ENCODE data around the gene KRT84. TPM values are rescaled to one million over a fixed set of nuclear protein-coding genes. Genes with fewer than 3 reads are reported as not detected.

Gene KRT84
- total RNA-seq, 1 experiment from 2014 or later: not detected

- Histone ChIP-seq H3K4me1 (ENCODE audit: control insufficient read depth in 1 of 2, insufficient read depth in 2 of 2, low read length in 2 of 2) (peaks cover 0 to 23% of the 10 kb centered on the region in 2 experiments; a peak in 2 of 4 replicates), H2AFZ (ENCODE audit: low read depth, low read length, poor library complexity, severe bottlenecking) (no peak overlapping the region), H3K9me2 (ENCODE audit: insufficient read depth) (no peaks in the 10 kb centered on the region), H3K9ac (ENCODE audit: low read length) (no peak overlapping the region), H3K36me3 (ENCODE audit: control insufficient read depth in 1 of 2, insufficient read depth in 2 of 2, low read length in 2 of 2) (no peaks in the 10 kb centered on the region), H3K79me2 (ENCODE audit: insufficient read depth, low read length) (no peaks in the 10 kb centered on the region), H4K20me1 (ENCODE audit: insufficient read depth) (no peaks in the 10 kb centered on the region), H3K4me2 (ENCODE audit: low read length) (no peak overlapping the region), H3K27ac (ENCODE audit: low read depth, low read length) (no peak overlapping the region), H3K27me3 (ENCODE audit: insufficient read depth, low read length) (no peaks in the 10 kb centered on the region), H3K4me3 (replicated peaks in 1 of 2; ENCODE audit: low read depth in 1 of 2, low read length in 2 of 2) (no peak overlapping the region), H3K9me3 (ENCODE audit: control insufficient read depth in 1 of 2, insufficient read depth in 1 of 2, low read depth in 1 of 2, low read length in 2 of 2) (no peaks in the 10 kb centered on the region)
- ChIA-PET RAD21 (ENCODE audit: low non-redundant PET in 1 of 2, low total read pairs in 2 of 2, uncharacterized antibody in 2 of 2, unreplicated experiment in 2 of 2) (no interaction called here), POLR2A (no interaction called here), CTCF (no interaction called here)
- TF ChIP-seq TCF7L2 (IDR thresholded peaks at IDR 0.05; ENCODE audit: borderline replicate concordance, extremely low read depth, insufficient read depth, insufficient read length): no peak
- no peak for TF ChIP-seq JUND (IDR thresholded peaks at IDR 0.05)
- no peak for TF ChIP-seq ZBTB33 (IDR thresholded peaks at IDR 0.05; ENCODE audit: extremely low read depth, insufficient replicate concordance, low read length)
- TF ChIP-seq CEBPB (IDR thresholded peaks at IDR 0.05; ENCODE audit: low read depth): no peak
- no peak for TF ChIP-seq SRF (IDR thresholded peaks at IDR 0.05; ENCODE audit: low read depth)
- no peak for TF ChIP-seq SIN3A (IDR thresholded peaks at IDR 0.05; ENCODE audit: low read depth)
- no peak for TF ChIP-seq POLR2AphosphoS5 (IDR thresholded peaks at IDR 0.05; ENCODE audit: low read depth, low read length)
- TF ChIP-seq POLR2A (IDR thresholded peaks at IDR 0.05; ENCODE audit: borderline replicate concordance, extremely low read depth, insufficient read depth, insufficient read length): no peak
- no peak for TF ChIP-seq YY1 (IDR thresholded peaks at IDR 0.05; ENCODE audit: extremely low read depth, insufficient replicate concordance, low read depth, low read length)
- TF ChIP-seq, protein P1, sequence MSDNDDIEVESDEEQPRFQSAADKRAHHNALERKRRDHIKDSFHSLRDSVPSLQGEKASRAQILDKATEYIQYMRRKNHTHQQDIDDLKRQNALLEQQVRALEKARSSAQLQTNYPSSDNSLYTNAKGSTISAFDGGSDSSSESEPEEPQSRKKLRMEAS (IDR thresholded peaks at IDR 0.05): no peak
- TF ChIP-seq ZNF274 (IDR thresholded peaks at IDR 0.05; ENCODE audit: low read depth, low read length): no peak
- no peak for TF ChIP-seq SP1 (IDR thresholded peaks at IDR 0.05; ENCODE audit: low read depth)
- TF ChIP-seq RAD21 (IDR thresholded peaks at IDR 0.05; ENCODE audit: low read depth): no peak
- no peak for TF ChIP-seq ELF1 (IDR thresholded peaks at IDR 0.05; ENCODE audit: borderline replicate concordance, low read depth)
- no peak for TF ChIP-seq EZH2phosphoT487 (IDR thresholded peaks at IDR 0.05; ENCODE audit: borderline replicate concordance)
- TF ChIP-seq REST (IDR thresholded peaks at IDR 0.05; ENCODE audit: low read depth): no peak
- no peak for ATAC-seq
- no peak for DNase-seq (ENCODE audit: low read depth, low spot score)
- intact Hi-C loops (cut with micrococcal nuclease): no loop called here
- BruUV-seq (replicated peaks): no TSS peak
These were observed 37.6 kb upstream of the KRT84 start for GRCh38 chr12:52423035-52423434.

Measured in HCT116 (cell line).